ENCODE data around the gene CDH22. TPM values are rescaled to one million over a fixed set of nuclear protein-coding genes. Genes with fewer than 3 reads are reported as not detected.

Gene CDH22
- total and polyA plus RNA-seq, 5 donors from 2014 or later = not detected

DNA sequence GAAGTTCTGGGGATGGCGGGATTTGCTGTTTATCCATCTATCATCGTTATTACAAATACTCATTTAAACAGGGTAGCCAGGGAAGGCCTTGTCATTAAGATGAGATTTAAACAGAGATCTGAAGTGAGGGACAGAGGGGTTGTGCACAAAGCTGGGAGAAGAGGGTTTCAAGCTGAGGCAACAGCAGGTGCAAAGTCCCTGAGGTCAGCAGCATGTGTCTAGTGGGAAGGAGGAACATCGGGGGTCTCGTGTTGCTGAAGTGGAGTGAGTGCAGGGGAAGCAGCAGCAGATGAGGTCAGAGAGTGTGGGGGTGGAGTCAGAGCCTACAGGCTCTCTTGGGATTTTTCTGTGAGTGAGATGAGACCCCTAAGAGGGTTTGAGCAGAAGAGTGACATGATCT lies 52.0 kb downstream of the CDH22 start:
- peaks cover 3% of the 10 kb centered on the region for H3K36me3 Mint-ChIP-seq
- no peaks in the 10 kb centered on the region for H3K9me3 Mint-ChIP-seq
- H3K4me3 Mint-ChIP-seq = no peak overlapping the region
- H3K4me3 ChIP-seq (ENCODE audit: low read depth, low read length) = no peak overlapping the region
- H3K27ac Mint-ChIP-seq = no peak overlapping the region
- no peak for DNase-seq
- no peak for ATAC-seq (ENCODE audit: low read depth in 2 of 2)
- no peaks in the 10 kb centered on the region for H3K9me3 ChIP-seq (ENCODE audit: control insufficient read depth in 2 of 2, low read length in 2 of 2)
- H3K4me1 Mint-ChIP-seq = no peaks in the 10 kb centered on the region
- H3K36me3 ChIP-seq (ENCODE audit: control insufficient read depth, insufficient read depth, low read length) = no peaks in the 10 kb centered on the region
- peaks cover 31% of the 10 kb centered on the region for H3K27me3 Mint-ChIP-seq
- H3K4me1 ChIP-seq (ENCODE audit: control insufficient read depth, insufficient read depth, low read length, poor library complexity, severe bottlenecking) = no peaks in the 10 kb centered on the region
- no peaks in the 10 kb centered on the region for H3K27me3 ChIP-seq (ENCODE audit: control insufficient read depth, insufficient read depth, low read length)
- no peak overlapping the region for H3K27ac ChIP-seq (ENCODE audit: insufficient read depth, low read length, poor library complexity, severe bottlenecking)

DNA sequence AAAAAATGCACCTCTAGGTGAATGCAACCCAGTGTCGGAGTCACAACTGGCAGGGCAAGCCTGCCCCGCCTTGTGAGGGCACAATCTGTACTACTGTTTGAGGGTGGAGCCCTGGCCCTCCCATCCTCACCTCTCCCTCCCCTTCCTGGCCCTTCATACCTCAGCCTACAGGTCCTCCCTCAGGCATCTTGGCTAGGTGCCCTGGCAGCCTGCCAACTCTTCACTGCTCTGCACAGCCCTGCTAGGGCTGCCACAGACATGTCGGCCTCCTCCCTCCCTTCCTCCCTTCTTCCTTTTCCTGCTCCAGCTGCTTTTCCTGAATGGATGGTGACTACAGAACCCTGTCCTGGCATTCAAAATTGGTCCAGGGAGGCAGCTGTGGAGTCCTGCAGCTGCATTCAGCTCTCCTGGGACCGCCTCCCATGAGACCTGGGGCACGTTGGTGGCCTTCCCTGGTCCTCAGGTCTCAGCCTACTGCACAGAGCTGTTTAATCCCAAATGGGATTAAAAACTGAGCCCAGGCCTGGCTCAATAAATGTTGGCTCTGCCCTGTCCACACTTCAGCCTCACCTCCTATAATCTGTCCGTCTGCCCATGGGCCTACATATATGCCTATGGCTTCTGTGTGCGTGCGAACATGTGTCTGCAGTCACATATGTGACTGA lies 52.7 kb downstream of the CDH22 start:
- ATAC-seq (ENCODE audit: low read depth in 2 of 2) (no peak), DNase-seq (no peak)
- no peaks in the 10 kb centered on the region for H3K36me3 ChIP-seq (ENCODE audit: control insufficient read depth, insufficient read depth, low read length)
- no peaks in the 10 kb centered on the region for H3K9me3 ChIP-seq (ENCODE audit: control insufficient read depth in 2 of 2, low read length in 2 of 2)
- Mint-ChIP-seq H3K9me3 (no peaks in the 10 kb centered on the region), H3K36me3 (peaks cover 3% of the 10 kb centered on the region), H3K27me3 (peaks cover 34% of the 10 kb centered on the region), H3K4me1 (no peaks in the 10 kb centered on the region), H3K4me3 (no peak overlapping the region), H3K27ac (no peak overlapping the region)
- peaks cover 2% of the 10 kb centered on the region for H3K27me3 ChIP-seq (ENCODE audit: control insufficient read depth, insufficient read depth, low read length)
- no peak overlapping the region for H3K27ac ChIP-seq (ENCODE audit: insufficient read depth, low read length, poor library complexity, severe bottlenecking)
- H3K4me3 ChIP-seq (ENCODE audit: low read depth, low read length) = no peak overlapping the region
- H3K4me1 ChIP-seq (ENCODE audit: control insufficient read depth, insufficient read depth, low read length, poor library complexity, severe bottlenecking) = no peaks in the 10 kb centered on the region

DNA sequence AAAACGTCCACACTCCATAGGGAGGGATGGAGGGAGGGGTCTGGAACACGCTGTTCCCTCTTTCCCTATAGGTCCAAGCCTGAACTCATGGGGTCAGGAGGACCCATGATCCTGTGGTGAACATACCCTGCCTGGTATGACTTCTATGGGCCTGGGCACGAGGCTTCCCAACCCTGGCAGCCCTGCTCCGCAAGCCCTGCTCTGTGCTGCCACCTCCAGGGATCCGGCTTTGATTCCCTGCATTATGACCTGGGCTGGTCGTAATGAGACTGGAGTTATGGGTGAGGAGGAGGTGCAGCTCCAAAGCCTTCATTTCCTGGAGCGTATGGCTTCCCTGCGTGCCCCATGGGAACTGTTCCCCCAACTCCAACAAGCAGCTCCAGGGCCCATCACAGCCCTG lies 54.9 kb downstream of the CDH22 start:
- H3K4me3 Mint-ChIP-seq = no peak overlapping the region
- DNase-seq = no peak
- no peak overlapping the region for H3K27ac ChIP-seq (ENCODE audit: insufficient read depth, low read length, poor library complexity, severe bottlenecking)
- no peaks in the 10 kb centered on the region for H3K9me3 ChIP-seq (ENCODE audit: control insufficient read depth in 2 of 2, low read length in 2 of 2)
- peaks cover 19% of the 10 kb centered on the region for H3K27me3 ChIP-seq (ENCODE audit: control insufficient read depth, insufficient read depth, low read length)
- no peaks in the 10 kb centered on the region for H3K4me1 Mint-ChIP-seq
- no peaks in the 10 kb centered on the region for H3K36me3 ChIP-seq (ENCODE audit: control insufficient read depth, insufficient read depth, low read length)
- no peaks in the 10 kb centered on the region for H3K4me1 ChIP-seq (ENCODE audit: control insufficient read depth, insufficient read depth, low read length, poor library complexity, severe bottlenecking)
- H3K27ac Mint-ChIP-seq = no peak overlapping the region
- H3K4me3 ChIP-seq (ENCODE audit: low read depth, low read length) = no peak overlapping the region
- peaks cover 3% of the 10 kb centered on the region for H3K36me3 Mint-ChIP-seq
- H3K9me3 Mint-ChIP-seq = no peaks in the 10 kb centered on the region
- ATAC-seq (ENCODE audit: low read depth in 2 of 2) = no peak
- H3K27me3 Mint-ChIP-seq = peaks cover 42% of the 10 kb centered on the region

DNA sequence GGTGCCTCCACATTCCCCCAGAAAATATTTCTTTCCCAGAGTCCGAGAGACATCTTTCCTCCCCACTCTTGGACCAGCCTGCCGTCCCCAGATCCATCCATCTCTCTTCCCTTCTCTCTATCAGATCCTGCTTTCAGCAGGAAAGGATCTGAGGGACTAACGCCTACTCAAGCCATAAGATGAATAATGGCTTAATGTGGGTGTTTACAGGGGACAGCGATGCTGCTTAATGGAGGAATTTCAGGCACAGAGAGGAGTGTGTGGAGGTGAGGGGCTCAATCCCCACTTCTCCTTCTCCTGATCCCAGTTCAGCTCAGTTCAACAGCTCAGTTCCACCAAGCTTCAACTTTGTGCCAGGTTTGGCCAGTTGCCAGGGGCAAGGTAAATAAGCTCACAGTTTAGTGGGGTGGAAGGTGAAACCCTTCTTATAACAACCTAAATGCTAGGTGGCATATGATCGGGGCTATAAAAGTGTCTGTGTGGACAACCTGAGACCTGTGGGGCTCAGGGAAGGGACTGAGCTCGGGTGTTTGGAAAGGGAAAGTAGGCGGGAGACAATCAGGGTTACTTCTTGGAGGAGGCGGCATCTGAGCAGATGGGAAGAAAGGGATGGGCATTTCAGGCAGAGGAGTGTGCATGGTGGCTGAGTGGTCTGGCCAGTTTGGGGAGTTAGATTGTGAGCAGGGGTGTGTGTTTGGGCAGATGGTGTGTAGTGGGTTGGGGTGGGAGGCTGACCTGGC lies 55.8 kb downstream of the CDH22 start:
- Mint-ChIP-seq H3K27ac (no peak overlapping the region), H3K4me1 (no peaks in the 10 kb centered on the region), H3K4me3 (no peak overlapping the region), H3K36me3 (peaks cover 3% of the 10 kb centered on the region), H3K27me3 (peaks cover 49% of the 10 kb centered on the region), H3K9me3 (no peaks in the 10 kb centered on the region)
- Histone ChIP-seq H3K9me3 (ENCODE audit: control insufficient read depth in 2 of 2, low read length in 2 of 2) (no peaks in the 10 kb centered on the region), H3K4me1 (ENCODE audit: control insufficient read depth, insufficient read depth, low read length, poor library complexity, severe bottlenecking) (no peaks in the 10 kb centered on the region), H3K27me3 (ENCODE audit: control insufficient read depth, insufficient read depth, low read length) (peaks cover 22% of the 10 kb centered on the region), H3K36me3 (ENCODE audit: control insufficient read depth, insufficient read depth, low read length) (no peaks in the 10 kb centered on the region), H3K27ac (ENCODE audit: insufficient read depth, low read length, poor library complexity, severe bottlenecking) (no peak overlapping the region), H3K4me3 (ENCODE audit: low read depth, low read length) (no peak overlapping the region)
- DNase-seq (no peak), ATAC-seq (ENCODE audit: low read depth in 2 of 2) (no peak)

DNA sequence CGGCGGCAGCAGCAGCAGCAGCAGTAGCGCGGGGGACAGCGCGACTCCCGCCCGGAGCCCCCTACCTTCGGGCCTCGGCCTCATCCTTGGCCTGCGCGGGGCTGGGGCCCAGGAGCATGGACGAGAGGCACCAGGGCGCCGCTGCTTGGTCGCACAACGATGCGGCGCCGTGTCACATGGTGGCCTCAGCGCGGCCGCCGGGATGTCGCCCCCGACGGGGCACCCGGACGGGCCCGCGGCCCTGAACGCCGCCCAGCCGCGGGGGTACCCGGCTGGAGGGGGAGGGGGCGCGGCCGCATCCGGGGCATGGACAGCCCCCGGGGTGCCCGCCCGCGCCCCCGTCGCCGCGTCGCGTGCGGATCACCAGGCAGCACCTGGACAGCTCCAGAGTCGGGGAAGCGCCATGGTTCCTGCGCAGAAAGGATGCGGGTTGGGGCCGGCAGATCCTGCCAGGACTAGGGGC lies 57.1 kb downstream of the CDH22 start:
- H3K4me1 Mint-ChIP-seq = peaks cover 0 to 7% (median 0%) of the 10 kb centered on the region in 4 donors
- H3K36me3 Mint-ChIP-seq = peaks cover 3% of the 10 kb centered on the region
- Histone ChIP-seq H3K27me3 (ENCODE audit: control insufficient read depth, insufficient read depth, low read length) (peaks cover 24% of the 10 kb centered on the region), H3K9me3 (ENCODE audit: control insufficient read depth in 2 of 2, low read length in 2 of 2) (no peaks in the 10 kb centered on the region), H3K27ac (ENCODE audit: insufficient read depth, low read length, poor library complexity, severe bottlenecking) (no peak overlapping the region), H3K4me1 (ENCODE audit: control insufficient read depth, insufficient read depth, low read length, poor library complexity, severe bottlenecking) (no peaks in the 10 kb centered on the region), H3K4me3 (ENCODE audit: low read depth, low read length) (no peak overlapping the region), H3K36me3 (ENCODE audit: control insufficient read depth, insufficient read depth, low read length) (no peaks in the 10 kb centered on the region)
- H3K4me3 Mint-ChIP-seq = no peak overlapping the region
- no peaks in the 10 kb centered on the region for H3K9me3 Mint-ChIP-seq
- no peak for ATAC-seq (ENCODE audit: low read depth in 2 of 2)
- H3K27me3 Mint-ChIP-seq = peaks cover 62% of the 10 kb centered on the region
- H3K27ac Mint-ChIP-seq = no peak overlapping the region
- DNase-seq = no peak

DNA sequence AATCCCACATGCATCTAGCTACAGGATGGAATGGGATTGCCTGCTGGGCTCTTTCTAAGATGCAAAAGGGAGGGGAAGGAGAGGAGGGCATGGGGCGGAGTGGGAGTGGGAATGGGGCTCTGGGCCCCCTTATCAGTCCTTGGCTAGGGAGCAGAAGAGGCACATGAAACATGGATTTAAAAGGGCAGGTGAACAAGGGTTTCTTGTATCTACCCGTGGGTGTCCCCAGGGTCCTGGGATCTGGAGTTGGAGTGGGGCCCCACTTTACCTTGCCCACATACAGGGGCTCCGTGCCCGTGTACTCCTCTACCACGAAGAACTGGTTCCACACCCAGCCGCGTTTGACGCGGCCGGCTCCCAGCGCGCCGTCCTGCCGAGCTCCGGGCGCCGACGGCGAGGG lies 57.5 kb downstream of the CDH22 start:
- H3K9me3 Mint-ChIP-seq = no peaks in the 10 kb centered on the region
- peaks cover 66% of the 10 kb centered on the region for H3K27me3 Mint-ChIP-seq
- Histone ChIP-seq H3K9me3 (ENCODE audit: control insufficient read depth in 2 of 2, low read length in 2 of 2) (no peaks in the 10 kb centered on the region), H3K27me3 (ENCODE audit: control insufficient read depth, insufficient read depth, low read length) (peaks cover 26% of the 10 kb centered on the region), H3K27ac (ENCODE audit: insufficient read depth, low read length, poor library complexity, severe bottlenecking) (no peak overlapping the region), H3K36me3 (ENCODE audit: control insufficient read depth, insufficient read depth, low read length) (no peaks in the 10 kb centered on the region), H3K4me3 (ENCODE audit: low read depth, low read length) (no peak overlapping the region), H3K4me1 (ENCODE audit: control insufficient read depth, insufficient read depth, low read length, poor library complexity, severe bottlenecking) (no peaks in the 10 kb centered on the region)
- H3K4me1 Mint-ChIP-seq = peaks cover 0 to 7% (median 0%) of the 10 kb centered on the region in 4 donors
- DNase-seq (no peak), ATAC-seq (ENCODE audit: low read depth in 2 of 2) (no peak)
- no peak overlapping the region for H3K27ac Mint-ChIP-seq
- H3K36me3 Mint-ChIP-seq = peaks cover 3% of the 10 kb centered on the region
- no peak overlapping the region for H3K4me3 Mint-ChIP-seq

DNA sequence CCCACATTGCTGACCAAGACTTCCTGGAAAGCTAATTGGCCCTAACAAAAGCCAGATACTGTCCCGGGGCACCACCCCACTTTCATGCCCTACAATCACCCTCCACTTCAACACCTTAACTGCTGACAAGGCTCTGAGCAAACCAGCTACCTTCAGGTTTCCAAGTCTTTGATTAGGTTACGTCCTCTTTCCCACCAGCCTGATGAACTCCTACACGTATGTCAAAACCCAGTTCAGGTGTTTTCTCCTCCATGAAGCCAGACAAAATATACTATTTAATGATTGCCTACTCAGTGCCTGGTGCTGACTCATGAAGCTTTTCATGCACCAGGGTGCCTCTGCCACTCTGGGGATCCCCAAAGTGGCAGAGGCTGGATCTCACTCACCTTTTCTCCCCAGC lies 58.6 kb downstream of the CDH22 start:
- Histone ChIP-seq H3K4me1 (ENCODE audit: control insufficient read depth, insufficient read depth, low read length, poor library complexity, severe bottlenecking) (no peaks in the 10 kb centered on the region), H3K9me3 (ENCODE audit: control insufficient read depth in 2 of 2, low read length in 2 of 2) (no peaks in the 10 kb centered on the region), H3K36me3 (ENCODE audit: control insufficient read depth, insufficient read depth, low read length) (no peaks in the 10 kb centered on the region), H3K27ac (ENCODE audit: insufficient read depth, low read length, poor library complexity, severe bottlenecking) (no peak overlapping the region), H3K27me3 (ENCODE audit: control insufficient read depth, insufficient read depth, low read length) (peaks cover 26% of the 10 kb centered on the region), H3K4me3 (ENCODE audit: low read depth, low read length) (no peak overlapping the region)
- peaks cover 74% of the 10 kb centered on the region for H3K27me3 Mint-ChIP-seq
- H3K27ac Mint-ChIP-seq = no peak overlapping the region
- H3K36me3 Mint-ChIP-seq = peaks cover 3% of the 10 kb centered on the region
- no peak for ATAC-seq (ENCODE audit: low read depth in 2 of 2)
- H3K9me3 Mint-ChIP-seq = no peaks in the 10 kb centered on the region
- H3K4me1 Mint-ChIP-seq = peaks cover 0 to 7% (median 0%) of the 10 kb centered on the region in 4 donors
- no peak overlapping the region for H3K4me3 Mint-ChIP-seq
- no peak for DNase-seq

DNA sequence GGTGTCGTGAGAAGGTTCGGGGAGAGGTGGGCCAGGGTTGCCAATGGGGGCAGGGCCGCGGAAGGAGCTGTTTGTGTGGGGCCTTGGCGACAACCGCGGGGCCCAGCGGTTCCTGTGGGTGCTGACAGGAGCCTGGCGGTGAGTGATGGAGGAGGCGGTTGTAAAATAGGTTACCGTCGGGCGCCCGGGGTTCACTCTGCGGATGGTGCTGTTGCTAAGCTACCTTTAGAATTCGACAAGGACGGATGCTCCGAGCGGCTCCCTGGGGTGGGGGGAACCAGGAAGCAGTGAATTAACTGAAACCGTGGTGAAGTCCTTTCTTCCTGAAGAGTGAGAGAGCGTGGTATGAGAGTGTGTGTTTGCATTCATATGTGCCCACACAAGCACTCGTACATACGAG lies 61.7 kb downstream of the CDH22 start:
- H3K4me1 ChIP-seq (ENCODE audit: control insufficient read depth, insufficient read depth, low read length, poor library complexity, severe bottlenecking) = no peaks in the 10 kb centered on the region
- H3K4me3 ChIP-seq (ENCODE audit: low read depth, low read length) = no peak overlapping the region
- no peaks in the 10 kb centered on the region for H3K9me3 ChIP-seq (ENCODE audit: control insufficient read depth in 2 of 2, low read length in 2 of 2)
- no peak for DNase-seq
- H3K27ac ChIP-seq (ENCODE audit: insufficient read depth, low read length, poor library complexity, severe bottlenecking) = no peak overlapping the region
- no peaks in the 10 kb centered on the region for H3K36me3 ChIP-seq (ENCODE audit: control insufficient read depth, insufficient read depth, low read length)
- ATAC-seq (ENCODE audit: low read depth in 2 of 2) = no peak
- H3K27me3 ChIP-seq (ENCODE audit: control insufficient read depth, insufficient read depth, low read length) = peaks cover 26% of the 10 kb centered on the region
- Mint-ChIP-seq H3K36me3 (no peaks in the 10 kb centered on the region), H3K4me1 (peaks cover 0 to 7% (median 0%) of the 10 kb centered on the region in 4 donors), H3K4me3 (no peak overlapping the region), H3K27me3 (peaks cover 61% of the 10 kb centered on the region), H3K27ac (no peak overlapping the region), H3K9me3 (no peaks in the 10 kb centered on the region)
